ENCODE measurements around the gene LRRC49. TPM values are rescaled to one million over a fixed set of nuclear protein-coding genes. Genes with fewer than 3 reads are reported as not detected.

LRRC49 gene
- total and polyA plus RNA-seq, 10 of the 15 experiments (the other 5 are each of a cell fraction or from before 2014, with no cell fraction given) = 1.4 to 3.7 (median 2.9) TPM

- Histone ChIP-seq H3K4me1 (ENCODE audit: control insufficient read depth, insufficient read depth, low read length) (no peaks in the 10 kb centered on the region), H3K4me3 (no peak overlapping the region), H2AFZ (ENCODE audit: control insufficient read depth, low read depth, low read length) (no peak overlapping the region), H3K9ac (ENCODE audit: control insufficient read depth, insufficient read depth, low read length) (no peak overlapping the region), H3K4me2 (ENCODE audit: control insufficient read depth, insufficient read depth) (no peak overlapping the region), H4K20me1 (ENCODE audit: control insufficient read depth, insufficient read depth) (no peaks in the 10 kb centered on the region), H3K79me2 (ENCODE audit: control insufficient read depth, insufficient read depth, low read length) (no peaks in the 10 kb centered on the region), H3K27me3 (replicated peaks in 1 of 2; ENCODE audit: control insufficient read depth in 2 of 2, insufficient read depth in 2 of 2, low read length in 1 of 2) (no peaks in the 10 kb centered on the region), H3K9me3 (replicated peaks; ENCODE audit: control insufficient read depth, insufficient read depth, low read length) (no peaks in the 10 kb centered on the region), H3K36me3 (ENCODE audit: control insufficient read depth in 2 of 2, insufficient read depth in 2 of 2, low read length in 1 of 2) (no peaks in the 10 kb centered on the region), H3K27ac (ENCODE audit: control insufficient read depth, insufficient read depth) (no peak overlapping the region)
- ATAC-seq (no peak), FAIRE-seq (no peak), DNase-seq (ENCODE audit: low read depth, low spot score) (no peak)
- in situ Hi-C loops (cut with MboI) = no loop called here
- BruUV-seq (replicated peaks) = no TSS peak
- POLR2A ChIA-PET = no interaction called here
- CTCF ChIA-PET = interaction anchor here (0.6 kb wide), 1 partner anchor 87 kb away, joined by 3 read pairs; no protein-coding TSS in a partner anchor
- intact Hi-C loops (cut with micrococcal nuclease; ENCODE audit: unreplicated experiment) = loop anchor here (5.0 kb wide), 1 partner anchor 431 kb away; no protein-coding TSS in a partner anchor
- RAD21 ChIA-PET (ENCODE audit: unreplicated experiment) = no interaction called here
- WGBS (ENCODE audit: insufficient coverage, insufficient replicate concordance, low lambda C conversion rate, missing lambda C conversion rate) = 0% methylated on average over 2 of the region's 2 CpGs
- SMC1A ChIA-PET (ENCODE audit: uncharacterized antibody, unreplicated experiment) = interaction anchor here (1.0 to 1.2 kb wide), 2 partner anchors 429 to 437 kb away, joined by 3 to 7 read pairs; no protein-coding TSS in a partner anchor
- TF ChIP-seq NKRF (conservative IDR thresholded peaks at IDR 0.05) = no peak
- no peak for TF ChIP-seq SREBF2 (IDR thresholded peaks at IDR 0.05; ENCODE audit: low read length)
- TF ChIP-seq IRF3 (IDR thresholded peaks at IDR 0.05) = no peak
- no peak for TF ChIP-seq GABPA (IDR thresholded peaks at IDR 0.05; ENCODE audit: low read depth)
- TF ChIP-seq ZBTB11 (CRISPR knock-in tag; IDR thresholded peaks at IDR 0.05) = no peak
- TF ChIP-seq ZNF592 (IDR thresholded peaks at IDR 0.05) = no peak
- no peak for TF ChIP-seq NBN (IDR thresholded peaks at IDR 0.05)
- no peak for TF ChIP-seq E2F4 (IDR thresholded peaks at IDR 0.05; ENCODE audit: low read depth, low read length)
- no peak for TF ChIP-seq HDAC6 (IDR thresholded peaks at IDR 0.05; ENCODE audit: unreplicated experiment)
Observed at GRCh38 chr15:71010997-71011396, 118.4 kb downstream of the LRRC49 start.

All from GM12878 (cell line).